Mesendoderm (in vitro differentiated cells): ENCODE measurements around the gene COQ10A.
"Not testable (repeated sequence)": the region's sequence is repeated elsewhere in the genome, so short reads cannot be mapped to it uniquely, and the experiment has no call there.

Experiments
- DNase-seq: peaks from one replicate; pipeline ENCODE4 v3.0.0; 2013
- H2AK5ac ChIP-seq: 2 replicates; pipeline ENCODE4 v1.6.1; 2013; ENCODE audit warnings: low read length, inconsistent platforms
- H2BK120ac ChIP-seq: 2 replicates; pipeline ENCODE4 v1.6.1; 2013; ENCODE audit warnings: low read depth, mild to moderate bottlenecking, low read length, moderate library complexity, mixed read lengths
- H2BK15ac ChIP-seq: replicated peaks from 2 replicates; pipeline ENCODE4 v1.6.1; 2013; ENCODE audit warnings: low read depth, mild to moderate bottlenecking, moderate library complexity
- H2BK5ac ChIP-seq: 2 replicates; pipeline ENCODE4 v1.6.1; 2013; ENCODE audit warnings: low read length, inconsistent platforms
- H3K18ac ChIP-seq: 2 replicates; pipeline ENCODE4 v1.6.1; 2013; ENCODE audit warnings: mild to moderate bottlenecking, low read length, mixed read lengths
- H3K23ac ChIP-seq: one replicate; pipeline ENCODE4 v1.6.1; 2013; ENCODE audit warnings: low read length
- H3K27ac ChIP-seq: 2 replicates; pipeline ENCODE4 v1.5.1; 2013; ENCODE audit warnings: low read depth, mild to moderate bottlenecking, inconsistent platforms, low read length, moderate library complexity
- H3K27me3 ChIP-seq: 2 replicates; pipeline ENCODE4 v1.6.1; 2013; ENCODE audit warnings: low read length, control low read depth, mild to moderate bottlenecking, inconsistent platforms; ENCODE audit not compliant: insufficient read depth, poor library complexity
- H3K36me3 ChIP-seq: 2 replicates; pipeline ENCODE4 v1.6.1; 2013; ENCODE audit warnings: low read length, inconsistent platforms; ENCODE audit not compliant: control insufficient read depth, insufficient read depth
- H3K4ac ChIP-seq: one replicate; pipeline ENCODE4 v1.6.1; 2013; ENCODE audit warnings: low read depth, mild to moderate bottlenecking, low read length, moderate library complexity
- H3K4me1 ChIP-seq: 2 replicates; pipeline ENCODE4 v1.6.1; 2013; ENCODE audit warnings: low read depth, low read length, inconsistent platforms; ENCODE audit not compliant: control insufficient read depth
- H3K4me2 ChIP-seq: 2 replicates; pipeline ENCODE4 v1.6.1; 2013; ENCODE audit warnings: low read length
- H3K4me3 ChIP-seq: 2 replicates; pipeline ENCODE4 v1.5.1; 2013; ENCODE audit warnings: mild to moderate bottlenecking, low read length
- H3K56ac ChIP-seq: one replicate; pipeline ENCODE4 v1.6.1; 2013; ENCODE audit warnings: low read length
- H3K79me1 ChIP-seq: 2 replicates; pipeline ENCODE4 v1.6.1; 2013; ENCODE audit warnings: low read length, inconsistent platforms
- H3K79me2 ChIP-seq: 2 replicates; pipeline ENCODE4 v1.6.1; 2013; ENCODE audit warnings: mild to moderate bottlenecking, low read length; ENCODE audit not compliant: control insufficient read depth, insufficient read depth
- H3K9ac ChIP-seq: 2 replicates; pipeline ENCODE4 v1.6.1; 2013; ENCODE audit warnings: low read length, inconsistent platforms
- H4K5ac ChIP-seq: one replicate; pipeline ENCODE4 v1.6.1; 2013; ENCODE audit warnings: low read length
- H4K8ac ChIP-seq: one replicate; pipeline ENCODE4 v1.6.1; 2013; ENCODE audit warnings: low read depth, mild to moderate bottlenecking, control low read depth, low read length, moderate library complexity
- WGBS: extraction: QIAGEN DNeasy Blood & Tissue Kit; methylation state at CpG from one replicate; pipeline ENCODE4 v1.1.7; 2013; ENCODE audit warnings: low lambda C conversion rate, missing lambda C conversion rate; ENCODE audit not compliant: insufficient coverage; ENCODE audit errors: extremely low coverage; 5-methylcytosine and 5-hydroxymethylcytosine counted together

COQ10A gene

DNA sequence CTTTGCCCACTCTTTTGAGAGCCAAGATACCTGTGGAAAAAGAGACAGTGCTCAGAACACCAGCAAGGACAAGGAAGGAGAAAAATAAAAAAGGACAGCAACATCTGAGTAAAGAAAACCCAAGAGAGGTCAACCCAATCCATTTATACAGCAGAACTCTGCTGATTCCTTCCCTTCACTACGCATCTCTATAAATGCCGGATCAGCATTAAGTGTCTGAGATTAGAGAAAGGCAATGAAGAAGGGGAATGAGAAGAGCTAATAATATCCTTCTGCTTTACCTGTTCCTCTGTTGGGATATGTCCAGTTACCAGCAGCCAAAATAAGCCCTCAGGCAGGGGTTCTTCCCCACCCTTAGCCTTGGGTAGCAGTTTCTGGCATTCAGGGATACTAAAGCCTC is 15.8 kb downstream of the COQ10A start:
- H3K4ac ChIP-seq = no peak overlapping the region
- H2BK15ac ChIP-seq = no peak overlapping the region
- H3K4me1 ChIP-seq = no peaks in the 10 kb centered on the region
- H4K8ac ChIP-seq = no peak overlapping the region
- no peak overlapping the region for H4K5ac ChIP-seq
- H2BK5ac ChIP-seq = no peak overlapping the region
- no peaks in the 10 kb centered on the region for H3K79me2 ChIP-seq
- H3K27ac ChIP-seq = no peak overlapping the region
- WGBS = no CpG with 5 or more reads among the region's 2 CpGs
- H3K18ac ChIP-seq = no peak overlapping the region
- no peak for DNase-seq
- no peaks in the 10 kb centered on the region for H3K27me3 ChIP-seq
- H3K4me2 ChIP-seq = no peak overlapping the region
- H3K9ac ChIP-seq = no peak overlapping the region
- H2AK5ac ChIP-seq = no peak overlapping the region
- no peak overlapping the region for H3K23ac ChIP-seq
- no peak overlapping the region for H3K4me3 ChIP-seq
- peaks cover 9% of the 10 kb centered on the region for H3K36me3 ChIP-seq
- no peak overlapping the region for H2BK120ac ChIP-seq
- no peaks in the 10 kb centered on the region for H3K79me1 ChIP-seq
- no peak overlapping the region for H3K56ac ChIP-seq

DNA sequence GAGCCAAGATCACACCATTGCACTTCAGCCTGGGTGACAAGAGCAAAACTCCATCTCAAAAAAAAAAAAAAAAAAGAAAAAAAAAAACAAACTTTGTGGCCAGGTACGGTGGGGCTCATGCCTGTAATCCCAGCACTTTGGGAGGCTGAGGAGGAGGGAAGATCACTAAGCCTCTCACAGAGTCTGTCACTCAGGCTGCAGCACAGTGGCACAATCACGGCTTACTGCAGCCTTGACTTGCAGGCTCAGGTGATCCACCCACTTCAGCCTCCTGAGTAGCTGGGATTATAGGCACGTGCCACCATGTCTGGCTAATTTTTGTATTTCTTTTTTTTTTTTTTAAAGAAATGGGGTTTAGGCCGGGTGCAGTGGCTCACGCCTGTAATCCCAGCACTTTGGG is 17.5 kb downstream of the COQ10A start:
- not testable (repeated sequence) for H3K79me2 ChIP-seq, DNase-seq, H3K4me1 ChIP-seq, H3K23ac ChIP-seq, H3K36me3 ChIP-seq, H2BK120ac ChIP-seq, H3K27ac ChIP-seq, H3K18ac ChIP-seq, H2BK15ac ChIP-seq, H4K8ac ChIP-seq, H3K9ac ChIP-seq, H3K27me3 ChIP-seq, H3K56ac ChIP-seq, H3K4me2 ChIP-seq, H3K4me3 ChIP-seq, H3K4ac ChIP-seq, H2AK5ac ChIP-seq, H4K5ac ChIP-seq, H3K79me1 ChIP-seq, H2BK5ac ChIP-seq
- WGBS = no CpG with 5 or more reads among the region's 5 CpGs

DNA sequence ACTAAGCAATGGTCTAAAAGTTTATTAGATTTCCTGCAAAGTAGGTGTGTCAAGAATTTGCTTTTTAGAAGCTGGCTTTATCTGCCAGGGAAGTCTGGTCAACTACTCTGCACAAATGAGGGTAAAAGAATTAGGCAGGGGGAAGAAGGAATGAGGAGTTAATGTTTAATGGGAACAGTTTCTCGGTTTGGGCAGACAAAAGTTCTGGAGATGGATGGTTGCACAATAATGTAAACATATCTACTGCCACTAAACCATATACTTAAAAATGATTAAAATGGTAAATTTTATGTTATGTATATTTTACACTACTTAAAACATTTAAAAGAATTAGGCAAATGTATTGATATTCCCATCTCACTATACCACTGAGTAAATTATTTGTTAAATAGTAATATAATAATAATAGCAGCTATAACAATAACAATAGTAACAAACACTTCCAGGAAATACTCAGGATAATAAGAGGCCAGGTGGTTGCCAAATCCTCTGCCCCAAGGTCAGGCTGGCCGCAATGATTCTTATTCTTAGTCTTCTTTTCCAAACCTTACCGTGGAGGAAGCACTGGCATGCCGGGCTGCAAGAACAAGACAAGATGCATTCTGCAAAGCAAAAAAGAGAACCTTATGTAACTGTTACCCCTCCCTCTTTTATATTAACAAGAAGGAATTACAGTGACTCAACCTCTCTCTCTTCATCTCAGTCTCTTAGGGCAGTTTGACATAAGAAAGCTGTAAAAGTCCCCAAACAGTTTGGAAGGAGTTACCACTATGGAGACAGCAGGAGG is 19.5 kb downstream of the COQ10A start:
- H2BK5ac ChIP-seq = no peak overlapping the region
- no peak overlapping the region for H3K23ac ChIP-seq
- no peak overlapping the region for H3K9ac ChIP-seq
- no peak overlapping the region for H4K5ac ChIP-seq
- no peak overlapping the region for H3K4me2 ChIP-seq
- no peak overlapping the region for H3K18ac ChIP-seq
- no peak overlapping the region for H3K56ac ChIP-seq
- DNase-seq = no peak
- H3K4ac ChIP-seq = no peak overlapping the region
- H2BK120ac ChIP-seq = no peak overlapping the region
- H3K79me1 ChIP-seq = no peaks in the 10 kb centered on the region
- H4K8ac ChIP-seq = no peak overlapping the region
- H3K4me1 ChIP-seq = no peaks in the 10 kb centered on the region
- peaks cover 7% of the 10 kb centered on the region for H3K36me3 ChIP-seq
- H3K27me3 ChIP-seq = no peaks in the 10 kb centered on the region
- no peak overlapping the region for H2BK15ac ChIP-seq
- peaks cover 2% of the 10 kb centered on the region for H3K79me2 ChIP-seq
- no CpG with 5 or more reads among the region's 4 CpGs for WGBS
- no peak overlapping the region for H3K27ac ChIP-seq
- no peak overlapping the region for H2AK5ac ChIP-seq
- no peak overlapping the region for H3K4me3 ChIP-seq

DNA sequence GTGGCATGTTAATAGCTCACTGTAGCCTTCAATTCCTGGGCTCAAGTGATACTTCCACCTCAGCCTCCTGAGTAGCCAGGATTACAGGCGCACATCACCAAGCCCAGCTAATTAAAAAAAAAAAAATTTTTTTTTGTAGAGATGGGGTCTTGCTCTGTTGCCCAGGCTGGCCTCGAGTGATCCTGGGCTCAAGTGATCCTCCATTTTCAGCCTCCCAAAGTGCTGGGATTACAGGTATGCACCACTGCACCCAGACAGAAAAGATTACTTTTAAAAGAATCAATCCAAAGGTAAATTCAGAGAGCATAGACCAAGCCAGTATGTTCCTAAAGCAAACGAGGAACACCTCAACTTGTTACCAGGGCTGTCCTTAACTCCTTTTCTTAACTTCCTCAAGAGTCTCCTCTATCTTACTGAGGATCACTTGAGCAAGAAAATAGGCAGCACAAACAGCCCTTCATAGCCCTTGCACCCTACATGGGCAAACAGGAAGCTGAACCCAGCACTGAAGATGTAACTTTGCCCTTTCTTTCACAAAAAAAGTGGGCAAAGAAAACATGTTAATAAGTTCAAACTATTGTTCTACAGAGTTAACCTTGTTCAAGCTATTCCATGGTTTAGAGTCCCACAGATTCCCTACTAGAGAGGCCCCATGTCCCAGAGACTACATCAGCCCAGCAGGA is 22.1 kb downstream of the COQ10A start:
- Histone ChIP-seq H4K8ac (no peak overlapping the region), H2BK5ac (no peak overlapping the region), H2AK5ac (no peak overlapping the region), H3K9ac (no peak overlapping the region), H3K4me3 (no peak overlapping the region), H3K18ac (no peak overlapping the region), H3K56ac (no peak overlapping the region), H3K27ac (no peak overlapping the region), H3K4me2 (no peak overlapping the region), H3K23ac (no peak overlapping the region), H3K27me3 (no peaks in the 10 kb centered on the region), H3K79me2 (peaks cover 9% of the 10 kb centered on the region), H3K4me1 (no peaks in the 10 kb centered on the region), H3K4ac (no peak overlapping the region), H2BK120ac (no peak overlapping the region), H3K36me3 (no peaks in the 10 kb centered on the region), H3K79me1 (peaks cover 4% of the 10 kb centered on the region), H4K5ac (no peak overlapping the region), H2BK15ac (no peak overlapping the region)
- DNase-seq = no peak
- WGBS = no CpG with 5 or more reads among the region's 3 CpGs

DNA sequence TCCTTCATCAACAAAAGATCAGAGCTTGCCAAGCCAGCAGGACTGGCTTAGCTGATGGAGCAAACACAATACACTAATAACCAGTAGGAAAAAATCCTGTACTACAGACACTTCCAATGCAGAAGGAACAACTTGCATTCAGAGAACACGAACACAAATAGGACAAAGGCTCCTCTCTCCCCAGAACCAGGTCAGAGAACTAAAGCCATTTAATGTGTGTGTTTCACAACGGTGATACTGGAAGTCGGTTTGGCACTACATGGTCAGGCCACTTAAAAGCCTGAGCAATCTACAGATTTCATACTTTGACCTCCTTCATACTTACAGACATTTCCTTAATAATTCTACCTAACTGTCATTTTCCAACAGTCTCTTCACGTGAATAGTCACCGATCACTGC is 27.1 kb downstream of the COQ10A start:
- no peak overlapping the region for H2BK120ac ChIP-seq
- no peak overlapping the region for H3K23ac ChIP-seq
- H2BK15ac ChIP-seq = no peak overlapping the region
- H2AK5ac ChIP-seq = no peak overlapping the region
- DNase-seq = no peak
- no peak overlapping the region for H3K4ac ChIP-seq
- H3K56ac ChIP-seq = no peak overlapping the region
- H3K27me3 ChIP-seq = no peaks in the 10 kb centered on the region
- no peak overlapping the region for H4K5ac ChIP-seq
- no peak overlapping the region for H3K18ac ChIP-seq
- H4K8ac ChIP-seq = no peak overlapping the region
- no peaks in the 10 kb centered on the region for H3K36me3 ChIP-seq
- no CpG with 5 or more reads among the region's 5 CpGs for WGBS
- H3K27ac ChIP-seq = no peak overlapping the region
- no peaks in the 10 kb centered on the region for H3K4me1 ChIP-seq
- H3K79me1 ChIP-seq = peaks cover 12% of the 10 kb centered on the region
- H3K4me3 ChIP-seq = no peak overlapping the region
- H3K9ac ChIP-seq = no peak overlapping the region
- H2BK5ac ChIP-seq = no peak overlapping the region
- peaks cover 37% of the 10 kb centered on the region for H3K79me2 ChIP-seq
- no peak overlapping the region for H3K4me2 ChIP-seq
